Stimulated activated effector memory CD8-positive, alpha-beta T cell treated with anti-CD3 and anti-CD28 coated beads, Interleukin-12 subunit alpha, Interleukin-12 subunit beta, amount 100 ng/mL, for 72 hours (primary cell): Measurements from ENCODE around the gene RACGAP1.
"Not testable (repeated sequence)": the region's sequence is repeated elsewhere in the genome, so short reads cannot be mapped to it uniquely, and the experiment has no call there.

ENCODE experiments used
- ATAC-seq: fragments of 150-1000 bp; cut with Tn5 transposase; 2 replicates; pipeline ENCODE4 v1.10.0; 2021
- DNase-seq, 2 donors: peaks; one replicate each; pipeline ENCODE4 v3.0.0; 2021 to 2022; ENCODE audit warnings: low spot score in 2 of 2
- H3K27ac Mint-ChIP-seq: one replicate; pipeline ENCODE4 v1.8.0; 2022; ENCODE audit warnings: mild to moderate bottlenecking, mixed read lengths
- H3K36me3 Mint-ChIP-seq: one replicate; pipeline ENCODE4 v1.8.0; 2022; ENCODE audit warnings: mild to moderate bottlenecking, mixed read lengths
- H3K4me1 Mint-ChIP-seq: one replicate; pipeline ENCODE4 v1.8.0; 2022; ENCODE audit warnings: mixed read lengths
- H3K4me3 Mint-ChIP-seq: one replicate; pipeline ENCODE4 v1.8.0; 2022; ENCODE audit warnings: mild to moderate bottlenecking, mixed read lengths
- H3K9me3 Mint-ChIP-seq: one replicate; pipeline ENCODE4 v1.8.0; 2022; ENCODE audit warnings: mixed read lengths

RACGAP1 gene

GRCh38 chr12:50047693-50048250, 22.5 kb upstream of the RACGAP1 start:
- H3K4me1 Mint-ChIP-seq = peaks cover 7% of the 10 kb centered on the region
- no peaks in the 10 kb centered on the region for H3K36me3 Mint-ChIP-seq
- no peak overlapping the region for H3K27ac Mint-ChIP-seq
- DNase-seq (no peak), ATAC-seq (no peak)
- no peaks in the 10 kb centered on the region for H3K9me3 Mint-ChIP-seq
- no peak overlapping the region for H3K4me3 Mint-ChIP-seq

GRCh38 chr12:50043854-50044253, 18.6 kb upstream of the RACGAP1 start:
- ATAC-seq (peak; percentile 31), DNase-seq (no peak)
- H3K4me1 Mint-ChIP-seq = peaks cover 17% of the 10 kb centered on the region
- peaks cover 6% of the 10 kb centered on the region for H3K36me3 Mint-ChIP-seq
- no peak overlapping the region for H3K4me3 Mint-ChIP-seq
- H3K27ac Mint-ChIP-seq = no peak overlapping the region
- H3K9me3 Mint-ChIP-seq = no peaks in the 10 kb centered on the region

DNA sequence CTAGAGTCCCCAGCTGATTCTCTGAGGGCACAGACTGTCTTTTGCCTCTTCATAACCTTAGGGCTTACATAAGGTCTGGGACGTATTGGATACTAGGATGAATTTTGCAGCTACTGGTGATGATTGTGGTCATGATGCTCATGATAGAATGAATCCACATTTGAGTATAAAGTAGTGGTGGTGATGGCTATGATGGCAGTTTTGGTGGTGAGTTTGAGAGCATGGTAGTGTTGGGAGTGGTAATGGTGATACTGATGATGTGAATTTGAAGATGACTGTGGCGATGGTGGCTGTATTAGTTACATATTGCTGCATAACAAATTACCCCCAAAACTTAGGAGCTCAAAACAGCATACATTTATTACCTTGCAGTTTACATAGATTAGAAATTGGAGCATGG, 18.0 kb upstream of the RACGAP1 start:
- Mint-ChIP-seq H3K36me3 (peaks cover 6% of the 10 kb centered on the region), H3K4me1 (peaks cover 17% of the 10 kb centered on the region), H3K9me3 (no peaks in the 10 kb centered on the region), H3K4me3 (no peak overlapping the region), H3K27ac (no peak overlapping the region)
- ATAC-seq = peak; percentile 32
- DNase-seq = no peak

DNA sequence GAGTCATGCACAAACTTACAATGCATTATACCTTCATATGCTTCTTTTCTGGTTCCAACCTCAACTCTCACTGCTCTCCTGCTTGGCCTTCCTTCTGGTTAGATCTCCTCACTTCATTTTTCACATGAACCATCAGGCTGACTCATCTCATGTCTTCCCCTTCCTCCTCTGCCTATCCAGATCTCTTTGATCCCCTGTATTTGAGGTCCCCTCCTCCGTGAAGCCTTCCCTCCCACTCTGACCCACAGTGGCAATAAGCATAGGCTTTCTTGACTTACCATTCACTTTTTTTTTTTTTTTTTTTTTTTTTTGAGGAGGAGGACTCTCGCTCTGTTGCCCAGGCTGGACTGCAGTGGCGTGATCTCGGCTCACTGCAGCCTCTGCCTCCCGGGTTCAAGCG, 17.4 kb upstream of the RACGAP1 start:
- H3K4me1 Mint-ChIP-seq = peaks cover 17% of the 10 kb centered on the region
- peaks cover 6% of the 10 kb centered on the region for H3K36me3 Mint-ChIP-seq
- H3K27ac Mint-ChIP-seq = no peak overlapping the region
- DNase-seq = no peak
- ATAC-seq = peak; percentile 11
- no peak overlapping the region for H3K4me3 Mint-ChIP-seq
- no peaks in the 10 kb centered on the region for H3K9me3 Mint-ChIP-seq

DNA sequence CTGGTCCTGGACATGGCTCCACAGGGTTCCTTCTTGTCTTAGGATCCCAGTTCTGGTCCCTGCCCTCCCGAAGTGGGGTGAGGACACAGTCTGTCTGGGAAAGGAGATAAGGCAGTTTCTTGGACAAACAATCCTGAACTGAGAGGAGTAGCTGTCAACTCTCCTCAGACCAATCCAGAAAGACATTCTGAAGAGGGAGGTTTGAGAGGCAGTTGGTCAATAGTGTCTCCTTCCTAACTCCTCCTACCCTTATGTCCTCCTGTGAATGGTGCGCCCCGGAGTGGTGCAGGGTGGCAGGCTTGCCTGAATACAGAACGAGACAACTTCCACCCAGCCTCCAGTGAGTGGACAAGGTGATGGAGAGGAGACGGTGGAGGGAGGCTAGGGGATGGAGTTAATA, 16.7 kb upstream of the RACGAP1 start:
- no peak for ATAC-seq
- H3K27ac Mint-ChIP-seq = no peak overlapping the region
- no peak overlapping the region for H3K4me3 Mint-ChIP-seq

GRCh38 chr12:50041062-50041860, 16.0 kb upstream of the RACGAP1 start:
- no peak overlapping the region for H3K27ac Mint-ChIP-seq
- H3K9me3 Mint-ChIP-seq = no peaks in the 10 kb centered on the region
- peaks cover 6% of the 10 kb centered on the region for H3K36me3 Mint-ChIP-seq
- ATAC-seq (no peak), DNase-seq (no peak)
- H3K4me1 Mint-ChIP-seq = peaks cover 17% of the 10 kb centered on the region
- H3K4me3 Mint-ChIP-seq = no peak overlapping the region

More for the DNA sequence above, 16.7 kb upstream of the RACGAP1 start:
- Mint-ChIP-seq H3K36me3 (peaks cover 6% of the 10 kb centered on the region), H3K9me3 (no peaks in the 10 kb centered on the region), H3K4me1 (peaks cover 17% of the 10 kb centered on the region)
- DNase-seq = no peak

GRCh38 chr12:50040657-50041056, 15.4 kb upstream of the RACGAP1 start:
- Mint-ChIP-seq H3K36me3 (peaks cover 6% of the 10 kb centered on the region), H3K27ac (no peak overlapping the region)
- no peak for DNase-seq

GRCh38 chr12:50039151-50039835, 14.0 kb upstream of the RACGAP1 start:
- peaks cover 17% of the 10 kb centered on the region for H3K4me1 Mint-ChIP-seq
- peaks cover 6% of the 10 kb centered on the region for H3K36me3 Mint-ChIP-seq
- no peak overlapping the region for H3K4me3 Mint-ChIP-seq
- ATAC-seq (peak; percentile 79), DNase-seq (peak; percentile 90 to 95)
- H3K27ac Mint-ChIP-seq = no peak overlapping the region
- H3K9me3 Mint-ChIP-seq = no peaks in the 10 kb centered on the region

More at GRCh38 chr12:50040657-50041056, 15.4 kb upstream of the RACGAP1 start:
- no peaks in the 10 kb centered on the region for H3K9me3 Mint-ChIP-seq
- H3K4me3 Mint-ChIP-seq = no peak overlapping the region
- no peak for ATAC-seq
- peaks cover 17% of the 10 kb centered on the region for H3K4me1 Mint-ChIP-seq

DNA sequence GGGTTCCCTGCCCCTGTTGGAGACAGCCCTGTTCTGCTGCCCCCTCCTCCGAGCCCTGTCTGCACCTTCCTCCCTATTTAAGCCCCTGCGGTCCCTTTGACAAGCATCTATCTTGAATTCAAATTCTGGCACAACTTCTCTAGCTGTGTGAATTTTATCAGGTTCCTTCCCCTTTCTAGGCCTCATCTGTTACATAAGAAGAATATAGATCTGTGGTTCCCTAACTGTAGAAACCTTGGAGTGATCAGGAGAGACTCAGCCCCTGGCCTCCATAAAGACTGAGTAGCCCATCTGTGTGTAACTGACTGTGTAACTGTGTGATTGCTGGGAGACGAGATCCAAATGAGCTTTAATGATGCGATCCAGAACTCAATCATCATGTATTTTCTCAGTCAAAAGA, 13.0 kb upstream of the RACGAP1 start:
- H3K9me3 Mint-ChIP-seq = no peaks in the 10 kb centered on the region
- ATAC-seq (no peak), DNase-seq (no peak)
- H3K4me3 Mint-ChIP-seq = no peak overlapping the region
- H3K4me1 Mint-ChIP-seq = peaks cover 11% of the 10 kb centered on the region
- peaks cover 6% of the 10 kb centered on the region for H3K36me3 Mint-ChIP-seq
- no peak overlapping the region for H3K27ac Mint-ChIP-seq

DNA sequence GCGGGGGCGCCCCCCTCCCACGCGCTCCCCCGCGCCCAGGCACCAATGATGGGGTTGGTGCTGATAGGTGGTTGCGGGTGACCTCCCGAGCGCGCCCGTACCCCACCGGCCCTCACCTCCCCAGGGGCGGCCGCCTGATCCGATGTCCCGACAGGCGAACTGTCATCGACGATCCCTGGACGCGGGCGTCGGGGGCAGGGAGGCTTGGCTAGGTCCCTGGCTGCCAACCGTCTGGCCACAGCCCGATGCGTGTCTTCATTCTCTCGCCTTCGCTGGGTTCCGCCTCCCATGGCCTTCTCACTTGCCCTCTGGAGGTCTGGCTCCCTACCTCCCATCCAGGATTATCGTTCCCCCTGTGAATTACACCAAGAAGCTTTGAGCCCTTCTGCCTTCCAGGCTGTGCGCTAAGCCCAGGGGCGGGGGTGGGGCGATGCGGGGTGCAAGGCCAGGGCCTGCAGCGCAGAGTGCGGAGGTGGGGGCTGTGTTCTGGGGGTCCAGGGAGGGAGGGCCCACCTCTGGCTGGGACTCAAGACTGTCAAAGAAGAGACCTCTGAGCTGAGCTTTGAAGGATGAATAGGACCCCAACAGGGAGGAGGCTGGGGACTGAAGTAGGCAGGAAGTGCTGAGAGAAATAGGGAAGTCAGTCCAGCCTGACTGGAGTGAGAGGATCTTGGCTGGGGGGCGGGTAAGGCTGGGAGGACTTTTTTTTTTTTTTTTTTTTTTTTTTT, 7.7 kb upstream of the RACGAP1 start:
- no peaks in the 10 kb centered on the region for H3K9me3 Mint-ChIP-seq
- H3K36me3 Mint-ChIP-seq = no peaks in the 10 kb centered on the region
- no peak overlapping the region for H3K27ac Mint-ChIP-seq
- no peak overlapping the region for H3K4me3 Mint-ChIP-seq
- no peaks in the 10 kb centered on the region for H3K4me1 Mint-ChIP-seq
- ATAC-seq (peak; percentile 36), DNase-seq (no peak)

DNA sequence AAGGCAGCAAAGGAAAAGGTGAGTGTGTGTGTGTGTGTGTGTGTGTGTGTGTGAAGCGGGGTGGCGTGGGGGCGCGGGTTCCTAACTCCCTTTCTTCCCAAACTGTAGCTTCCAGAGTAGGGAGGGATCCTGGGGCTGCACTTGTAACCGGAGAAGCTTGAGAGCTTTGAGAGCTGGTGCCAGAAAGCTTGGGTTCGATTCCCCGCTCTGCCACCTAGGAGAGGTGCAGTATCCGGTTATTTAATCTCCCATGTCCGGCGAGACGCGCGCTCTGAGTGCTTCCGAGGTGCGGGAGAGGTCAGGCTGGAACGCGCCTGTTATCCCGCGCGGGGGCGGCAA, 7.2 kb upstream of the RACGAP1 start:
- DNase-seq (no peak), ATAC-seq (no peak)
- Mint-ChIP-seq H3K4me1 (no peaks in the 10 kb centered on the region), H3K4me3 (no peak overlapping the region), H3K9me3 (no peaks in the 10 kb centered on the region), H3K36me3 (no peaks in the 10 kb centered on the region), H3K27ac (no peak overlapping the region)

DNA sequence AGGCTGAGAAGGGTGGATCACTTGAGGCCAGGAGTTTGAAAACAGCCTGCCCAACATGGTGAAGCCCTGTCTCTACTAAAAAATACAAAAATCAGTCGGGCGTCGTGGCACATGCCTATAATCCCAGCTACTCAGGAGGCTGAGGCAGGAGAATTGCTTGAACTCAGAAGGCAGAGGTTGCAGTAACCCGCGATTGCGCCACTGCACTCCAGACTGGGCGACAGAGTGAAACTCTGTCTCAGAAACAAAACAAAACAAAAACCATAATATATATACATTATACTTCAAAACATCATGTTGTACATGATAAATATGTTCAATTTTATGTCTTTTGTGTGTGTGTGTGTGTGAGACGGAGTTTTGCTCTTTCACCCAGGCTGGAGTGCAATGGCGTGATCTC, 5.2 kb upstream of the RACGAP1 start:
- DNase-seq, H3K4me3 Mint-ChIP-seq, H3K36me3 Mint-ChIP-seq, ATAC-seq, H3K4me1 Mint-ChIP-seq, H3K27ac Mint-ChIP-seq, H3K9me3 Mint-ChIP-seq: not testable (repeated sequence)

DNA sequence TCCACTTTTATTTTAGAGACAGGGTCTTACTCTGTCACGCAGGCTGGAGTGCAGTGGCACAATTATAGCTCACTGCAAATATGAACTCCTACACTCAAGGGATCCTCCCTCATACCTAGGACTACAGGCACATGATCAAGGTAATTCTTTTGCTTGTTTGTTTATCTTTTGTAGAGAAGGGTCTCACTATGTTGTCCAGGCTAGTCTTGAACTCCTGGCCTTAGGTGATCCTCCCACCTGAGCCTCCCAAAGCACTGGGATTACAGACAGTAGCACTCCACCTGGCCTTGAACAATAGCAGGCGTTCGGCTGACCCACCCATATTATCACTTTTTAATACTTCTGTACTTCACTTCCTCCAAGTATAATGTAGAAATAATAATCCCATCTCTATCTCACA, 1.4 kb upstream of the RACGAP1 start:
- peaks cover 20% of the 10 kb centered on the region for H3K4me1 Mint-ChIP-seq
- H3K36me3 Mint-ChIP-seq = peaks cover 30% of the 10 kb centered on the region
- ATAC-seq (no peak), DNase-seq (no peak)
- H3K9me3 Mint-ChIP-seq = peaks cover 3% of the 10 kb centered on the region
- H3K4me3 Mint-ChIP-seq = no peak overlapping the region
- peak overlapping the region; percentile 62 for H3K27ac Mint-ChIP-seq

- peaks cover 3% of the 10 kb centered on the region for H3K9me3 Mint-ChIP-seq
- peak overlapping the region; percentile 98 for H3K27ac Mint-ChIP-seq
- ATAC-seq = peak; percentile 58
- H3K36me3 Mint-ChIP-seq = peaks cover 30% of the 10 kb centered on the region
- H3K4me3 Mint-ChIP-seq = peak overlapping the region; percentile 95
- H3K4me1 Mint-ChIP-seq = peaks cover 20% of the 10 kb centered on the region
- DNase-seq = peak in 1 of 2 donors; percentile 12
Measured at GRCh38 chr12:50024805-50025186, 498 bp downstream of the RACGAP1 start.

- no peak for DNase-seq
- ATAC-seq = no peak
- Mint-ChIP-seq H3K27ac (peak overlapping the region; percentile 98), H3K4me3 (peak overlapping the region; percentile 95), H3K36me3 (peaks cover 30% of the 10 kb centered on the region), H3K4me1 (peaks cover 21% of the 10 kb centered on the region), H3K9me3 (peaks cover 3% of the 10 kb centered on the region)
Measured at GRCh38 chr12:50024227-50024626, 1.1 kb downstream of the RACGAP1 start.
